NCI-H524 (cell line): ENCODE data around the gene TP53INP2.
"Not testable (repeated sequence)": the region's sequence is repeated elsewhere in the genome, so short reads cannot be mapped to it uniquely, and the experiment has no call there.

Source experiments
- DNase-seq, 2 experiments: peaks; one replicate each; lab custom pipeline; 2025; lab: John Stamatoyannopoulos, UW

Gene TP53INP2

DNA sequence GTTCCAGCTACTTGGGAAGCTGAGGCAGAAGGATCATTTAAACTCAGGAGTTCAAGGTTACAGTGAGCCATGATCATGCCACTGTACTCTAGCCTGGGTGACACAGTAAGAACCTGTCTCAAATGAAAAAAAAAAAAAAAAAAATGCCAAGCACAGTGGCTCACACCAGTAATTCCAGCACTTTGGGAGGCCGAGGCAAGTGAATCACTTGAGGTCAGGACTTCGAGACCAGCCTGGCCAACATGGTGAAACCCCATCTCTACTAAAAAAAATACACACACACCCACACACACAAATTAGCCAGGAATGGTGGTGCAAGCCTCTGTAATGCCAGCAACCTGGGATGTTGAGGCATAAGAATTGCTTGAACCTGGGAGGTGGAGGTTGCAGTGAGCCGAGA lies 18.4 kb downstream of the TP53INP2 start:
- DNase-seq: not testable (repeated sequence)

DNA sequence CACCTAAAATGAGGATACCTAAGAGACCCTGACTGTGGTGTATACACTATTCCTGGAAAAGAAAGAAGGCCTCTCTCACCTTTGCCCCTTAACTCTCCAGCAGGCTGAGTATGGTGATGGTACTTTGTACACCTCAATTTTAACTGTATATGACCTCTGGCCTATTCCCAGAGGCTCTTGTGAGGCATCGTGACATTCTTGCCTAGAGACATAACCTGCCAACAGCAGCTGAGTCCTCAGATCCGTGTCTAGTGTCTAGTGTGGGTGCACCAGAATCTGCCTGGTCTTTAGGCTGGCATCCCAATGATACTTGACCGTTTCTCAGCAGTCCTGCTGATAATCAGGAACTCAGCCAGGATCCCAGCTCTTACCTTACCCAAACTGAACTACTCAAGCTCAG lies 20.0 kb downstream of the TP53INP2 start:
- no peak for DNase-seq

DNA sequence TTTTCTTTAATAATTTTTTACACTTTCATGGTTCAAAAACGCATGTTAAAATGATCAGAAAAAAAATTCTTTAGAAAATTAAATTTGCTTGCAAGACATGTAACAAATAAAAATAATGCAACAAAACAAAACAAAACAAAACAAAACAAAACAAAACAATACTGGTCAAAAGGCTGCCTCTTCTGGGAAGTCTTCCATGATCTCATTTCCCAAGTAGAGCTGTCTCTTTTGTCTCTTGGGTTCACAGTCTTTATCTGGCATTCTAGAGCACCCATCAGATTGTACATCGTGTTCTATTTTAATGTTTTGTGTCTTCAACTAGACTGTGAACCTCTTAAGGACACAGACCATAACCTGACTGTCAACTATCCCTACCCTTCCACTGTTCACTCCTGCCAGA lies 25.3 kb downstream of the TP53INP2 start:
- no peak for DNase-seq

DNA sequence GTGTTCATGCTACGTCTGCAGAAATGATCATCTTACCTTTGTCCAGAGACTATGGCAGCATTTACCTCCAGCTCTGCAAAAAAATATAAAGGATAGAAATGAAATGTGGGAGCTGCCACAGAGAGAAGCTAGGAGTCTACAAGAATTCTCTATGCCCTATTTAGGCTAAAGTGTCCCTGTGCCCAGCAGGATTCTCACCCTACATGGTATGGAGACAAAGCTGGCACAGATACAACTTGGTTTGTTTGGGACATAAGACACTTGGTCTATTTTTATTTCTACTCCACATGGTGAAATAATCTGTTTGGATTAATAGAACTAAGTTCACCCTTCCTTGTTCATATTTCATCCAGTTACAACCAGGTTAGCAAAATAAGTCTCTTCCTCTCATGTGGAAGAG lies 28.4 kb downstream of the TP53INP2 start:
- no peak for DNase-seq

DNA sequence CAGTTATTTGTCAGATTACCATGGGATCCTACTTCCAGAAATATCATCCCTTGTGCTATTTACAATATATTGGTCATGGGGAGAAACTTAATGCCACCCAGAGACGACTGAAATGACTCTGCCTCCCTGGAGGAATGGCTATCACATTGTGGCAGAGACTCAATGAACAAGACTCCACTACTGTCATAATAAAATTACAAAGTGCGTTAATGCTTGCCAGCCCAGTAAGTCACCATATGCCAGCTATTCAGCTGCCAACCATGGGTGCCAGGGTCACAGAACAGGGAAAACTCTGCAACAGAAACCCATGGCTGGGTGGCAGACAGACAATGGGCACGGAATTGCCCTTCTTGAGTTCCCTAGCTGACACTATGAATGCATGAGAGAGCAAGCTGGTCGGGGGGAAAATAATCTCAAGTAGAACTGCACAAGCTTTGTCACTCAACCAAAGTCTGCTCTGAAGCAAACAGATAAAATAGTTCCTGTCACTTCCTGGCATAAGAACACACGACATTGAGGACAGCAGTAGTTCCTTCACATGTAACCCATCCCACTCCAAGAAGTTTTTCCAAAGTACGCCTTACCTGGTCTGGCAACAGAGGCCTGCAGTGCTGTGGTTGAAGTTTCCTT lies 32.1 kb downstream of the TP53INP2 start:
- DNase-seq: no peak

DNA sequence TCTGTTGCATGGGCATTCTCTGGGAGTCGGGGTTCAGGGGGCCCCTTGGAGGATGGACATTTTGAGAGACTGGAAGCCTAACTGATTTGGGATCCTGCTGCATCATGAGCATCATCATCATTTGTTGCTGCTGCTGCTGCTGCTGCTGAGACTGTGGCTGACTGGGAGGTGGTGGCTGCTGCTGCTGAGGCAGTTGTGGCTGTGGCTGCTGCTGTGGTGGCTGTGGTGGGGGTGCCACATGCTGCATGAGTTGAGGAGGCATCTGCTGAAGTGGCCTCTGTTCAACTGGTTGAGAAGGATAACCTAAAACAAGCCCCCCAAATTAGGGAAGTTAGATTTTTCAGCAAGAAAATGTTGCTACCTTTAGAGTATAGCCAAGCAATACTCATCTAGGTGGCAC lies 38.9 kb downstream of the TP53INP2 start:
- no peak for DNase-seq

DNA sequence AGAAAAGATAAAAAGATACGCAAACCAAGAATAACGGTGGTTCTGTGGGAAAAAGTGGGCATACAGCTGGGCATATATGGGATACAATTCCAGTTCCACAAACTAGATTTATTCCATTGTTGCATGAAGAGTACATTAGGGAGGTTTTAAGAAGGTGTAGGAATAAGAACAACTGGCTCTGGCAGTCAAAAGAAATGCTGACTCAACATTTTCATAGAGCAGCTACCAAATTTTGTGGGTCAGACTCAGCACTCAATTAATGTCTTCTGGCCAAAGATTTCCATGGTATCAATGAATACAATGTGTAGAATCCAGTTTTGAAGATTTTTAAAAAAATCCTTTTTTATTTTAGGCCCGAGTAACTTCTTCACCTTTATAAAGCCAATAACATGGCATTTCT lies 40.2 kb downstream of the TP53INP2 start:
- DNase-seq: no peak

DNA sequence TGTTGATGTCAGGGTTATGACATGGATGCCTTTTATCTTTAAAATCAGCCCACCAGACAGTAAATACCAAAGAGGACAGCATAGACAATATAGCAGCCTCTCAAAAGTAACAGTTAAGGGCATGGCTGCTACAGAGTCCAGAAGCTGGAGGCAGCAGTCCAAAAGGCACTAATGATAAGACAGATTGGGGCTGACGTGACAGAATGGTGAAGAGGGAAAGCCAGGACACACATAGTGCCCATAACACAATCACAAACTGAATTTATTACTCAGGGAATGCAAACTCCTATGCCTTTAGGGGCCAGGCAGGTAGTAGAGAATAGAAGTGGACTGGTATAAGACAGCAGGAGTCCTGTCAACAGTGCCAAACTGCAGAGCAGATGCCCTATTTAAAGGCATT lies 40.7 kb downstream of the TP53INP2 start:
- no peak for DNase-seq

DNA sequence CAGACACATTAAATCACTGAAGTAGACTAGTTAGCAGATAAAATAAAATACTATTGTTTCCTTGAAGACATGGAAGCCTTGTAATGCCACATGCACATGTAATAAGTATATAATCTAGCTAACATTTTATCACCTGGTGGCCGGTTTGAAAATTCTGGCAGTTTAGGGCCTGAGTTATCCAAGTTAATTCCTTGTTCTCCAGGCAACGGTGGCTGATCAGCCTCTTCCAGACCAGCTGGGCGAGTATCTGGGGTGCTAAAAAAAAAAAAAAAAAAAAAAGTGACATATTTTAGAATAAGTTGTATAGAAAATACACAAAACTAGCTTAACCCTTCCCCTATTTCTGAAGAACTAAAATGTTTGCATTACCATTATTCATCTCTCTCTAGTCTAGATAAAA lies 42.5 kb downstream of the TP53INP2 start:
- DNase-seq: no peak

DNA sequence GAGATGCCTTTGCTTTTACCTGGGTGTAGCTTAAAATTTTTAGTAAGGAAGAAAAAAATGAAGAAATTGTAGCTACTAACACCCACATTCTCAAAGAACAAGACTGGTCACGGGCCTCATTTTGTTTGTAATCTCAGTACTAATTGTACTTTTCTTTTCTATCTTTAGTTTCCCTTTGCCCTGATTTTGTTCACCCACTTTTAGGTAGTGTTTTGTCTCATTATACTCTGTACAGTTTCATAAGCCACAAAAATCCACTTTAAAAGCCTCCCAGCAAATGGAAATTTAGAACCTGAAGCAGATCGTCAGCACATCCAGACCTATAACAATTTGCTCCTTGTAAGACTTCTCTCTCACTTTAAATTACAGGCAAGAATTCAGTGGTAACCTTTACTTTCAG lies 43.3 kb downstream of the TP53INP2 start:
- no peak for DNase-seq

DNA sequence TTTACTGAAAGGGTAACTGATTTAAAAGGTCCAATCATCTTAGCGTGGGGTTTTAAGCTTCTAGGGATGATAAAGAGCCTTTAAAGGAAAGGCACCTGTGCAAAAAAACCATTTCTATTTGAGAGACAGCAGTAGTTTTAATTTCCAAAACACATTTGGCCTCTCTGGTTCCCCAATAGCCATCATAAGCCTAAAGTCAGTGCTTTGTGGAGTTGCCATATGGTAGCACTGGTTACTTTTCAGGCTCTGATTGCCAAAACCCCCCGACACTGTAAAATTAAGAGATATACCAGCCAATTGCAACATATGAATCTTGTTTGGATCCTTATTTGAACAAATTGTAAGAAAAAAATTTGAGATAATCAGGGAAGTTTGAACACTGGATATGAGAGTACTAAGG lies 44.6 kb downstream of the TP53INP2 start:
- no peak for DNase-seq

DNA sequence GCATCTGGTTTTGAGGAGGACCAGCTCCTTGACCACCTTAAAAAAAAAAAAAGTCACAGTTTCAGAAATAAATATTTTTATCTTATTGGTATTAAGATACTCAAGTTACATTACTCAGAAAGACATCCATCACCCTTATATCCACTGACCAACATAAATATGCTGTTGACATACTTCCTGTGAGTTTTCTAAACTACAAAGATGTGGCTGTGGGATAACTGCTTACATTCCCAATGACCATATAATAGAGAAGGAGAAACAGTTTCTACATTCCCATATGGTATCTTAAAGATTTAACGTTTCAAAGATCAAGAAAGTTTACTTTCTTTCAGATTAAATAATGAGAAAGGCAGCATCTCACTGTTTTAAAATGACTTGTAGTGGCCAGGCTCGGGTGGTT lies 46.3 kb downstream of the TP53INP2 start:
- DNase-seq: no peak

DNA sequence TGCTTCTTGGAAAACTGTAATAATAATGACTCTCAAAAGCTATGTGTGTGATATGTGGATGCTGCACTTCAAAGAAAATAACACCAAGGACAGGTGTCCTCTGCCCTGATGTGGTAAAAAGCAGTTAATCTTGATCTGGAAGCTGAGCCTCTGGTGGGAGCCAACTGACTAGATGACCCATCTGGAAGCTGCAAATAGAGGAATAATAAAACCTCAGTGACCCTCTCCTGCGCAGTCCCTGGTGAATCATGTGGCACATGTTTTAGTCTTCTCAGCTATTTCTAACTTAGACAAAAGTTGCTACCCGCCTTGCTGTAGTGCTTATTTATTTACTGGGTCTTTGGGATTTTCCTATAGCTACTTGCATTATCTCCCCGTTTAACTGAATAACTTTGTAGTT lies 47.3 kb downstream of the TP53INP2 start:
- no peak for DNase-seq

DNA sequence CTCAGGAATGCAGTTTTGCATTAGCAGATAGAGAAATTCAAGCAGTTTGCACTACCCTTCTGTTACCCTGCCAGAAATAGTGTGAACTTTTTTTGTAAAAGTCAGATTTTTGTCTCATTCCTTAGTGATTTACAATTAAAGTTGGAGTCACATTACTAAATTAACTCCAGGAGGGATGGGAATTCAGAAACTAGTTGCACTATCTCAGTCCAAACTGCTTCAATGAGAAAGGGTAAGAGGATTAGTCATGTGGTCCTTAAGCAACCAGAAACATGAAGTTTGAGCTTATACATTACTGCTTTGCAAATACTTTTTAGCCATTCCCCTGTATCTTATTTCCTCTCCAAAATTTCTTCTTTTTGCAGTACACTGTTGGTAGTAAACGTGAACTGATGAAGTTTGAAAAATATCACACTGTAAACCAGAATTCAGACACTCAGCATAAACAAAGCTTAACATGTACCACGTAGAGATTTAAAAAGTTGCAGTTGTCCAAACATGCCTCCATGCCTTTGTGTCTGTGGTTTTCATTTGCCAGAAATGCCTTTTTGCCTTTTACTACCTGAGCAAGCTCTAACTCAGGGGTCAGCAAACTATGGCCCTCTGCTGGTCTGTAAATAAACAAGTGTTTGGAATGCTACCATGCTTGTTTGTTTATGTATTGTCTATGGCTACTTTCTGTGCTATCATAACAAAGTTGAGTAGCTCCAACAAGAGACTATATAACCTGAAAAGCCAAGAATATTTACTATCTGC lies 49.7 kb downstream of the TP53INP2 start:
- DNase-seq: no peak

DNA sequence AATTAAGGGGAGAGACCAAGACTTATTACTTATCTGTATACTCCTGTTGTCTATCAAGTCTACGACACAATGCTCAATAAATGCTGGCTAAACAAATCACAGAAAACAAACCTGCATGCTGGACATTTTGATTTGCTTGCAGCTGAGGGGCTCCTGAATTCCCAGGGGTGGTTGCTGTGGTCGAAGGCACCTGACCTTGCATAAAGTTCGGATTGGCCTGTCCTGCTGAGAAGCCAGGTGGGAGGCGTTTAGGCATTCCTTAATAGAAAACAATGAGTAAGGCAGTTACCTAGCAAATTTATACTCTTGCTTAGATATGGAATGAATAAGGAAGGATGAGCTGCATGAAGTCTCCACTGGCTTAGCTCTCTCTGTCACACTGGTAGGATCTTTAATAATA lies 50.5 kb downstream of the TP53INP2 start:
- DNase-seq: no peak

DNA sequence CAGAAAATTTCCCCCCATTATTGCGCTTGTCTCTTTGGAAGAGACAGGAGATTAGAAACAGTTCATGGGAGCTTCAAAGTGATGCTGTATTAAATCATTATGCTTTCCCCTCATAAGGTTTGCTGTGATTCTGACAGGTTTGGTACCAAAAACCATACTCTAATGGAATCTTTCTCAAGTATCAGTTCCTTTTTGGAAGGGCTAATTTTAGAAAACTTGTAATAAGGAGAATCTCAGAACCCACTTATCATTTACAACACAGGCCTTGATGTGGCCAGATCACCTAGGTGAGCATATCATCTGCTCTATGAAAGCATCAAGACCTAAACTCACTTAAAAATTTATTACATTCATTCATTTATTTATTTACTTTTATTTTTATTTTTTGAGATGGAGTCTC lies 51.2 kb downstream of the TP53INP2 start:
- no peak for DNase-seq

DNA sequence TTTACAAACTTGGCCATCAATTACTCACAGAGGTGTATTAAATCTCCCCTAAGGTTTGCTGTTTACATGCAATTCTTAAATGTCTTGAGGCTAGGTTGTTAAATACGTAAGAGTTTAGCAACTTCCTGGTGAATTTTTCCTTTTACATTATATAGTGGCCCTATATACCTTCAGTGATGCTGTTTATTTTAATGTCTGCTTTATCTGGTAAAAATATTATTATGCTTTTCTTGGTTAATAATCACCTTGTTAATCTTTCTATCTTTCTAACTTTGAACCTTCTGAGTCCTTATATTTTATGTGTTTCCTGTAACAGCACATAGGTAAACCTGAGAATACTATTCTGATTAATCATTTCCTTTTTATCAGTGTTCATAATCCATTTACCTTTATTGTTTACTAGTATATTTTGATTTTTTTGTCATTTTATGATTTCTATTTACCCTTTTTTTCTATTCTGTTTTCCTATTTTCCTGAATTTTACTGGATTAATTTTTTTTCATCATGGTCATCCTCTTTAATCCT lies 57.9 kb downstream of the TP53INP2 start:
- no peak for DNase-seq
